HEK293 (cell line): ENCODE measurements around the gene FIS1.

Experiments
- IKZF3 ChIP-seq: fragments of 450-650 bp; IDR thresholded peaks from 2 replicates; pipeline ENCODE4 v1.5.0; 2018; ENCODE audit warnings: missing biosample characterization, mild to moderate bottlenecking, missing genetic modification characterization, moderate library complexity
- MEIS1 ChIP-seq: sonication (generic); formaldehyde crosslinking; IDR thresholded peaks from 2 replicates; pipeline ENCODE4 v1.8.1; 2022; ENCODE audit warnings: missing genetic modification reagents, mild to moderate bottlenecking, borderline replicate concordance
- PBX3 ChIP-seq: sonication (generic); formaldehyde crosslinking; IDR thresholded peaks from 2 replicates; pipeline ENCODE4 v1.8.1; 2022; ENCODE audit warnings: mild to moderate bottlenecking, moderate library complexity, missing genetic modification reagents
- RBAK ChIP-seq: fragments of 450-650 bp; formaldehyde crosslinking; IDR thresholded peaks from 2 replicates; pipeline ENCODE4 v1.5.1; 2016; ENCODE audit warnings: missing biosample characterization, missing genetic modification characterization
- ZNF274 ChIP-seq, 2 experiments: fragments of 200-500 bp in 1 of 2; fragments of 450-650 bp in 1 of 2; sonication (Bioruptor generic) in 1 of 2; formaldehyde crosslinking in 1 of 2; IDR thresholded peaks; 2 replicates each; pipeline versions ENCODE4 v1.5.1 to v1.6.1; 2014 to 2016; ENCODE audit warnings: borderline replicate concordance in 1 of 2, inconsistent platforms in 1 of 2, low read length in 1 of 2, missing biosample characterization in 1 of 2, missing genetic modification characterization in 1 of 2
- ZNF426 ChIP-seq: fragments of 450-650 bp; formaldehyde crosslinking; IDR thresholded peaks from 2 replicates; pipeline ENCODE4 v1.5.1; 2017; ENCODE audit warnings: missing biosample characterization, missing genetic modification characterization, mild to moderate bottlenecking, inconsistent platforms, moderate library complexity
- ZNF521 ChIP-seq: fragments of 450-650 bp; formaldehyde crosslinking; IDR thresholded peaks from 2 replicates; pipeline ENCODE4 v1.5.1; 2017; ENCODE audit warnings: missing biosample characterization, mild to moderate bottlenecking, missing genetic modification characterization
- ZNF580 ChIP-seq: fragments of 450-650 bp; formaldehyde crosslinking; IDR thresholded peaks from 2 replicates; pipeline ENCODE4 v1.5.1; 2016; ENCODE audit warnings: missing biosample characterization, missing genetic modification characterization
- TF ChIP-seq, protein P1 (sequence below): fragments of 450-650 bp; formaldehyde crosslinking; IDR thresholded peaks from 2 replicates; pipeline ENCODE4 v1.5.1; 2016; ENCODE audit warnings: missing biosample characterization, missing genetic modification characterization

DNA sequence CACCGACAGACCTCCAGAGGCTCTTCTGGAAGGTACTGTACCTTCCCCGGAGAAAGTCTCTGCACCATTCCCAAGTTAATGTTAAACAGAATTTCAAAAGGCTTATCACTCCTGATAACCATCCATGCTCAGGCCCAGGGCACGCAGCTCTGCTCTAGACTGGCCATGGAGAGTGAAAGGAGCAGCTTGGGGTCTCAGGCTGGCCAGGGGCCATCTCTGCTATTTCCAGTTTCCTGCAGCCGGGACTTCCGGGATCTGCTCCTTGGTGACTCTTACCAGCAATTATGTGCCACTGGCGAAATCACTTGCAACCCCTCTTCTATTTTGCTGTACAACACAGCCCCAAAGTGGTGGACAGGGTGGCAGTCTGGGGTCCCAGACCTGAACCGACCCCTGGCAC is 13.2 kb downstream of the FIS1 start:
- no peak for TF ChIP-seq ZNF521 (tag by site-specific recombination)
- no peak for TF ChIP-seq PBX3
- TF ChIP-seq, protein P1, sequence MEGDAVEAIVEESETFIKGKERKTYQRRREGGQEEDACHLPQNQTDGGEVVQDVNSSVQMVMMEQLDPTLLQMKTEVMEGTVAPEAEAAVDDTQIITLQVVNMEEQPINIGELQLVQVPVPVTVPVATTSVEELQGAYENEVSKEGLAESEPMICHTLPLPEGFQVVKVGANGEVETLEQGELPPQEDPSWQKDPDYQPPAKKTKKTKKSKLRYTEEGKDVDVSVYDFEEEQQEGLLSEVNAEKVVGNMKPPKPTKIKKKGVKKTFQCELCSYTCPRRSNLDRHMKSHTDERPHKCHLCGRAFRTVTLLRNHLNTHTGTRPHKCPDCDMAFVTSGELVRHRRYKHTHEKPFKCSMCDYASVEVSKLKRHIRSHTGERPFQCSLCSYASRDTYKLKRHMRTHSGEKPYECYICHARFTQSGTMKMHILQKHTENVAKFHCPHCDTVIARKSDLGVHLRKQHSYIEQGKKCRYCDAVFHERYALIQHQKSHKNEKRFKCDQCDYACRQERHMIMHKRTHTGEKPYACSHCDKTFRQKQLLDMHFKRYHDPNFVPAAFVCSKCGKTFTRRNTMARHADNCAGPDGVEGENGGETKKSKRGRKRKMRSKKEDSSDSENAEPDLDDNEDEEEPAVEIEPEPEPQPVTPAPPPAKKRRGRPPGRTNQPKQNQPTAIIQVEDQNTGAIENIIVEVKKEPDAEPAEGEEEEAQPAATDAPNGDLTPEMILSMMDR (tag by site-specific recombination) = no peak
- no peak for TF ChIP-seq RBAK (tag by site-specific recombination)
- TF ChIP-seq IKZF3 = no peak
- TF ChIP-seq ZNF580 (tag by site-specific recombination) = no peak
- TF ChIP-seq MEIS1 (CRISPR knock-in tag) = no peak
- no peak for TF ChIP-seq ZNF426
- no peak for TF ChIP-seq ZNF274 (IDR thresholded peaks at IDR 0.05; ENCODE audit: low read length)
- no peak for TF ChIP-seq ZNF274 (tag by site-specific recombination; IDR thresholded peaks at IDR 0.05; ENCODE audit: borderline replicate concordance)
